Measurements from ENCODE around the gene USP33.

- no peak for TF ChIP-seq POLR2AphosphoS5 (IDR thresholded peaks at IDR 0.05; ENCODE audit: insufficient read depth in 1 of 2, low read depth in 1 of 2)
- no peak for TF ChIP-seq CTCF (IDR thresholded peaks at IDR 0.05)
These were observed 18.3 kb downstream of the USP33 start for GRCh38 chr1:77741316-77741715.
